Activated naive CD8-positive, alpha-beta T cell treated with anti-CD3 and anti-CD28 coated beads for 36 hours (primary cell): ENCODE measurements around the gene SLC22A12. TPM values are rescaled to one million over a fixed set of nuclear protein-coding genes. Genes with fewer than 3 reads are reported as not detected.

Experiments used
- DNase-seq: peaks from one replicate; pipeline ENCODE4 v3.0.0; 2021
- H3K27ac Mint-ChIP-seq: one replicate; pipeline ENCODE4 v1.8.0; 2022; ENCODE audit warnings: mild to moderate bottlenecking, moderate library complexity, mixed read lengths
- H3K27me3 Mint-ChIP-seq: one replicate; pipeline ENCODE4 v1.8.0; 2022; ENCODE audit warnings: mild to moderate bottlenecking, mixed read lengths
- H3K36me3 Mint-ChIP-seq: one replicate; pipeline ENCODE4 v1.8.0; 2021; ENCODE audit warnings: mild to moderate bottlenecking, mixed read lengths
- H3K4me1 Mint-ChIP-seq: one replicate; pipeline ENCODE4 v1.8.0; 2021; ENCODE audit warnings: mixed read lengths
- H3K4me3 Mint-ChIP-seq: one replicate; pipeline ENCODE4 v1.8.0; 2022; ENCODE audit warnings: mild to moderate bottlenecking, moderate library complexity, mixed read lengths
- H3K9me3 Mint-ChIP-seq: one replicate; pipeline ENCODE4 v1.8.0; 2022; ENCODE audit warnings: mixed read lengths
- total RNA-seq, 2 experiments: library from RNA; stranded (reverse); gene quantifications; one replicate each; pipeline ENCODE4 v1.2.3, GENCODE V29; 2021

Gene SLC22A12
- total RNA-seq, 2 experiments from 2014 or later, result not detected

DNA sequence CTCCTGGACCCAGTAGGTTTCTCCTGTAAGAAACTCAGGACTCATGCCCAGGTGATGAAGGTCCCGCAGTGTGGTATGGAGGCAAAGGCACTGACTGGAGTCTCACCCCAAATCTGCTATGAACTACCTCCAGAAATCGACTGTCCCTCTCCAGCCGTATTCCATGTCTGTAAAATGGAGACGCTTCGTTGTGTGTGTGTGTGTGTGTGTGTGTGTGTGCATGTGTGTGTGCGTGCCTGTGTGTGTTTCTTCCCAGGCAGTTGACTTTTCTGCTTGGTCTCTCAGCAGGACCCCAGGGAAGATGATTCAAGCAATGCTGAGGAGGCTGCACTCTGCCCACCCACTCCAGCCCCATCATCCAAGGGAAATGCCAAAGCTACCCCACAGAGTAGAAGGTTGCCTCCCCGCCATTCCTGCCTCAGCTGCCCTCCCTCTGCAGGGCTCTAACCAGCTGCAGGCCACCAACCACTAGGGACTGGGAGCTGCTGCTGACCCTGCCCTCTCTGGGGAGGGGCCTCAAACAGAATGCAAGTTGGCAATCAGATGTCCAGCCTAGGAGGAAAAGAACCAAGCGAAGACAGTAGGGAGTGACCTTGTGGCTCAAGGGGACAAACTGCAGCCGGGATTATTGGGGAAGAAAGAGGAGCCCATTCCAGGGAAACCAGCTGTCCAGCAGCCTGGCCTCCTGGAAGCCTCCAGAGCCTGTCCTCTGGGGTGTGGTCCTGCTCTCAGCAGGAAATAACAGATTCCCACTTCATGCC is 56.2 kb downstream of the SLC22A12 start:
- DNase-seq, result no peak
- Mint-ChIP-seq H3K4me3 (no peak overlapping the region), H3K4me1 (peaks cover 3% of the 10 kb centered on the region), H3K27me3 (peaks cover 36% of the 10 kb centered on the region), H3K36me3 (no peaks in the 10 kb centered on the region), H3K9me3 (no peaks in the 10 kb centered on the region), H3K27ac (no peak overlapping the region)

DNA sequence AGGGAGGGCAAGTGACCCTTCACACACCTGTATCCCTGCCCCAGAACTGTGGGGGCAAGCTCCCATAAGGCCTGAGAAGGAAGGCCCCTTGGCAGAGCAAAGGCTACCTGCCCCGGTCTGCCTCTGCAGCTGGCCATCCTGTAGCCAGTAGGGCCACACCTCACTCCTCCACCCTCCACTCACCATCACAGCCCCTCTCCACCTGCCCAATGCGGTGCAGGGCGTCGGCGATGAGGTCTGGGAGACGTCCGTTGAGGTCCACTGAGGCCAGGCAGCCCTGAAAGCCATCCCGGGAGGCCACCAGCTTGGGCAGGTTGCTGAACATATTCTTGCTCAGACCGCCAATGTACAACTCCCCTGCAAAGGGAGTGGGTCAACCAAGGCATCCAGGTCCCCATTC is 57.5 kb downstream of the SLC22A12 start:
- H3K9me3 Mint-ChIP-seq, result no peaks in the 10 kb centered on the region
- DNase-seq, result no peak
- no peaks in the 10 kb centered on the region for H3K36me3 Mint-ChIP-seq
- H3K4me3 Mint-ChIP-seq, result no peak overlapping the region
- H3K27me3 Mint-ChIP-seq, result peaks cover 31% of the 10 kb centered on the region
- peaks cover 3% of the 10 kb centered on the region for H3K4me1 Mint-ChIP-seq
- H3K27ac Mint-ChIP-seq, result no peak overlapping the region

DNA sequence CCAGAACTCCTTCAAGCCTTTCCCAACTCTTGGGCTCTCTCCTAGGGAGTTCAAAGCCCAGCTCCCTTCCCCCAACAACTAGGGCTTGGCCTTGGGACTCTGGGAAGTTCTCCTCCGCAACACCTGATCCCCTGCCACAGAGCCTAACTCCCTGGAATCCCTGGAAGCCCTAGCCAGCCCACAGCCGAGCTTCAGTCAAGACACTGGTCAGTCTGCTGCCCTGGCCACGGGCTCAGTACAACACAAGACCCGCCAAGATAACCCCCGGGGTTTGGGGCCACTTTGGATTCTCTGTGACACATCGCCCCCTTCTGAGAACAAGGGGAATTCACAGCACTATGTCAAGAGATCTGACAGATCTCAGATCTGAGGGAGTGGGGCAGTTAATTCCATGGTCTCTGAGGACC is 58.3 kb downstream of the SLC22A12 start:
- DNase-seq, result no peak
- H3K4me1 Mint-ChIP-seq, result no peaks in the 10 kb centered on the region
- H3K27me3 Mint-ChIP-seq, result peaks cover 25% of the 10 kb centered on the region
- H3K9me3 Mint-ChIP-seq, result no peaks in the 10 kb centered on the region
- no peak overlapping the region for H3K27ac Mint-ChIP-seq
- H3K36me3 Mint-ChIP-seq, result no peaks in the 10 kb centered on the region
- H3K4me3 Mint-ChIP-seq, result no peak overlapping the region

DNA sequence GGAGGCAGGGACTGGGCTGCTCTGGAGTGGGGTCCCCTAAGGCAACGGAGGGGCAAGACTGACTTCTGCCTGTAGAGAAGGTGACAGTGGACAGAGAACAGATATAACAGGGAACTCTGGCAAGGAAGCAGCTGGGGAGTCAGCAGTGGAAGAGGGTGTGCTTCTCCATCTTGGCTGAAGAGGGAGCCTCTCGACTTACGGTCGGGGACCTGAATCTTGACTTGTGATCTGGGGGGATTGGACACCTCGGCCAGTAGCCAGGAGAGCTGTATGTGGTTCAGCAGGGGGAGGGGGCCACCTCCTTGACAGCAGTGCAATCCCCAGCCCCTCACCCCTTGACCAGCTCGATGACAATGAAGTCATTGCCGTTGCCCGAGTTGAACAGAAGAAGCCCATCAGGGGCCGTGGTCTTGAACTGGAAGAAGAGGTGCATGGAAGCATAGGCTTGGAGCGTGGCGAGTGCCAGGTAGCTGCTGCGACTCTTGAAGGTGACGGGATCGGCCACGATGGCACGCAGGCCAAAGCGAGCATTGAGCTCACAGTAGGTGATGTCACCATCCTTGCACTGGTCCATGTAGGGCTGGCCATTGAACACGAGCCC is 60.0 kb downstream of the SLC22A12 start:
- no peak overlapping the region for H3K4me3 Mint-ChIP-seq
- no peaks in the 10 kb centered on the region for H3K4me1 Mint-ChIP-seq
- no peaks in the 10 kb centered on the region for H3K36me3 Mint-ChIP-seq
- peaks cover 9% of the 10 kb centered on the region for H3K27me3 Mint-ChIP-seq
- H3K9me3 Mint-ChIP-seq, result no peaks in the 10 kb centered on the region
- H3K27ac Mint-ChIP-seq, result no peak overlapping the region
- DNase-seq, result no peak

Other genes starting within 250 kb of the SLC22A12 start
- gene RPS6KA4, start 232.1 kb upstream of the SLC22A12 start, total RNA-seq, result 10 to 100 TPM; 20.3 to 24.5 TPM
- not detected for gene SLC22A11, start 35.3 kb upstream of the SLC22A12 start, total RNA-seq
- gene NRXN2, start 132.0 kb downstream of the SLC22A12 start, total RNA-seq, result under 1 TPM; 0.20 to 0.58 TPM
- 1 to 10 TPM; 3.5 to 4.6 TPM for gene RASGRP2, start 152.9 kb downstream of the SLC22A12 start, total RNA-seq
- 1 to 10 TPM; 1.6 to 1.8 TPM for gene PYGM, start 168.8 kb downstream of the SLC22A12 start, total RNA-seq
- 100 to 1,000 TPM; 453 to 463 TPM for gene SF1, start 187.3 kb downstream of the SLC22A12 start, total RNA-seq
- gene MAP4K2, start 212.0 kb downstream of the SLC22A12 start, total RNA-seq, result 10 to 100 TPM; 60.4 to 63.8 TPM
- gene MEN1, start 219.3 kb downstream of the SLC22A12 start, total RNA-seq, result 10 to 100 TPM; 35.8 to 37.0 TPM